GM12878 (cell line): ENCODE results near the gene TMEM244.

ENCODE experiments used
- KDM1A ChIP-seq: fragments of 200-600 bp; sonication (generic); IDR thresholded peaks from 2 replicates; pipeline ENCODE4 v1.6.1; 2016; ENCODE audit warnings: borderline replicate concordance
- MYC ChIP-seq: IDR thresholded peaks from 2 replicates; pipeline ENCODE4 v1.6.1; 2011; ENCODE audit warnings: mild to moderate bottlenecking, low read length, moderate library complexity, inconsistent platforms; ENCODE audit not compliant: insufficient read depth, insufficient replicate concordance, insufficient read length, severe bottlenecking
- POLR2A ChIP-seq: IDR thresholded peaks from 2 replicates; pipeline ENCODE4 v1.6.1; 2011; ENCODE audit warnings: low read depth, mild to moderate bottlenecking, low read length
- RAD21 ChIP-seq: IDR thresholded peaks from 2 replicates; pipeline ENCODE4 v1.6.1; 2011; ENCODE audit warnings: mild to moderate bottlenecking, low read depth, low read length, moderate library complexity; ENCODE audit not compliant: insufficient read depth
- RCOR1 ChIP-seq: conservative IDR thresholded peaks from 2 replicates; pipeline ENCODE4 v1.6.1; 2012; ENCODE audit warnings: low read depth, low read length, improper control_type of control experiment
- SMC3 ChIP-seq: IDR thresholded peaks from 2 replicates; pipeline ENCODE4 v1.6.1; 2011; ENCODE audit warnings: low read length, improper control_type of control experiment, borderline replicate concordance
- STAT1 ChIP-seq: fragments of 450-650 bp; conservative IDR thresholded peaks from 2 replicates; pipeline ENCODE4 v1.6.1; 2014; ENCODE audit warnings: antibody characterized with exemption, mild to moderate bottlenecking
- TF ChIP-seq, protein P1 (sequence below): IDR thresholded peaks from 2 replicates; pipeline ENCODE4 v1.6.1; 2012; ENCODE audit warnings: low read depth, low read length, improper control_type of control experiment
- TF ChIP-seq, protein P2 (sequence below), 3 experiments: IDR thresholded peaks in 2 of 3; conservative IDR thresholded peaks in 1 of 3; 2 replicates each; pipeline ENCODE4 v1.5.1; 2011; ENCODE audit warnings: low read depth in 3 of 3, low read length in 3 of 3, mild to moderate bottlenecking in 3 of 3, control low read depth in 2 of 3, moderate library complexity in 2 of 3, inconsistent platforms in 1 of 3, mixed read lengths in 1 of 3; ENCODE audit not compliant: control insufficient read depth in 2 of 3, insufficient read depth in 1 of 3; ENCODE audit errors: extremely low read depth in 1 of 3
- TF ChIP-seq, protein P3 (sequence below): fragments of 450-650 bp; IDR thresholded peaks from 2 replicates; pipeline ENCODE4 v1.6.1; 2017; ENCODE audit warnings: mild to moderate bottlenecking, moderate library complexity

DNA sequence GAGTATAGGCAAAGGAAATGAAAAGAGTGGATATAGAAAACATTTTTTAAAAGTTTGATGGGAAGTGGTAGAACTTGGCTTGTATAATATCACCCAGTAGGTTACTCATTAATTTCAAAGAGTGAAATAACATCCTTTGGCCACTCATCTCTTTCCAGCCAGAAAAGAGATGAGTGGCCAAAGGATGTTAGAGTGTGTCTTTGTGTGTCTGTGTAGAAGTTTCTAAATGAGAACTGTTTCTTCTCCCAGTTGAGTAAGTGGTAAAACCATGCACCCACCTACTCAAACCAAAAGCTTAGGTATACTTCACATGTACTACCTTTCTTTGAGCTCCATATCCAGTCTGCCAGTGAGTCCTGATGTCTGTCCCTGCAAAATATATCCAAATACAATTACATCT is 47.7 kb upstream of the TMEM244 start:
- TF ChIP-seq RCOR1, result no peak
- no peak for TF ChIP-seq POLR2A
- TF ChIP-seq, protein P1, sequence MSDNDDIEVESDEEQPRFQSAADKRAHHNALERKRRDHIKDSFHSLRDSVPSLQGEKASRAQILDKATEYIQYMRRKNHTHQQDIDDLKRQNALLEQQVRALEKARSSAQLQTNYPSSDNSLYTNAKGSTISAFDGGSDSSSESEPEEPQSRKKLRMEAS, result no peak
- no peak for TF ChIP-seq SMC3
- TF ChIP-seq, protein P2, sequence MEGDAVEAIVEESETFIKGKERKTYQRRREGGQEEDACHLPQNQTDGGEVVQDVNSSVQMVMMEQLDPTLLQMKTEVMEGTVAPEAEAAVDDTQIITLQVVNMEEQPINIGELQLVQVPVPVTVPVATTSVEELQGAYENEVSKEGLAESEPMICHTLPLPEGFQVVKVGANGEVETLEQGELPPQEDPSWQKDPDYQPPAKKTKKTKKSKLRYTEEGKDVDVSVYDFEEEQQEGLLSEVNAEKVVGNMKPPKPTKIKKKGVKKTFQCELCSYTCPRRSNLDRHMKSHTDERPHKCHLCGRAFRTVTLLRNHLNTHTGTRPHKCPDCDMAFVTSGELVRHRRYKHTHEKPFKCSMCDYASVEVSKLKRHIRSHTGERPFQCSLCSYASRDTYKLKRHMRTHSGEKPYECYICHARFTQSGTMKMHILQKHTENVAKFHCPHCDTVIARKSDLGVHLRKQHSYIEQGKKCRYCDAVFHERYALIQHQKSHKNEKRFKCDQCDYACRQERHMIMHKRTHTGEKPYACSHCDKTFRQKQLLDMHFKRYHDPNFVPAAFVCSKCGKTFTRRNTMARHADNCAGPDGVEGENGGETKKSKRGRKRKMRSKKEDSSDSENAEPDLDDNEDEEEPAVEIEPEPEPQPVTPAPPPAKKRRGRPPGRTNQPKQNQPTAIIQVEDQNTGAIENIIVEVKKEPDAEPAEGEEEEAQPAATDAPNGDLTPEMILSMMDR (IDR thresholded peaks at IDR 0.05 in 2 of 3, conservative IDR thresholded peaks at IDR 0.05 in 1 of 3; ENCODE audit: control insufficient read depth in 2 of 3, extremely low read depth in 1 of 3, insufficient read depth in 1 of 3, low read depth in 3 of 3, low read length in 3 of 3), result no peak
- TF ChIP-seq STAT1, result no peak
- TF ChIP-seq, protein P3, sequence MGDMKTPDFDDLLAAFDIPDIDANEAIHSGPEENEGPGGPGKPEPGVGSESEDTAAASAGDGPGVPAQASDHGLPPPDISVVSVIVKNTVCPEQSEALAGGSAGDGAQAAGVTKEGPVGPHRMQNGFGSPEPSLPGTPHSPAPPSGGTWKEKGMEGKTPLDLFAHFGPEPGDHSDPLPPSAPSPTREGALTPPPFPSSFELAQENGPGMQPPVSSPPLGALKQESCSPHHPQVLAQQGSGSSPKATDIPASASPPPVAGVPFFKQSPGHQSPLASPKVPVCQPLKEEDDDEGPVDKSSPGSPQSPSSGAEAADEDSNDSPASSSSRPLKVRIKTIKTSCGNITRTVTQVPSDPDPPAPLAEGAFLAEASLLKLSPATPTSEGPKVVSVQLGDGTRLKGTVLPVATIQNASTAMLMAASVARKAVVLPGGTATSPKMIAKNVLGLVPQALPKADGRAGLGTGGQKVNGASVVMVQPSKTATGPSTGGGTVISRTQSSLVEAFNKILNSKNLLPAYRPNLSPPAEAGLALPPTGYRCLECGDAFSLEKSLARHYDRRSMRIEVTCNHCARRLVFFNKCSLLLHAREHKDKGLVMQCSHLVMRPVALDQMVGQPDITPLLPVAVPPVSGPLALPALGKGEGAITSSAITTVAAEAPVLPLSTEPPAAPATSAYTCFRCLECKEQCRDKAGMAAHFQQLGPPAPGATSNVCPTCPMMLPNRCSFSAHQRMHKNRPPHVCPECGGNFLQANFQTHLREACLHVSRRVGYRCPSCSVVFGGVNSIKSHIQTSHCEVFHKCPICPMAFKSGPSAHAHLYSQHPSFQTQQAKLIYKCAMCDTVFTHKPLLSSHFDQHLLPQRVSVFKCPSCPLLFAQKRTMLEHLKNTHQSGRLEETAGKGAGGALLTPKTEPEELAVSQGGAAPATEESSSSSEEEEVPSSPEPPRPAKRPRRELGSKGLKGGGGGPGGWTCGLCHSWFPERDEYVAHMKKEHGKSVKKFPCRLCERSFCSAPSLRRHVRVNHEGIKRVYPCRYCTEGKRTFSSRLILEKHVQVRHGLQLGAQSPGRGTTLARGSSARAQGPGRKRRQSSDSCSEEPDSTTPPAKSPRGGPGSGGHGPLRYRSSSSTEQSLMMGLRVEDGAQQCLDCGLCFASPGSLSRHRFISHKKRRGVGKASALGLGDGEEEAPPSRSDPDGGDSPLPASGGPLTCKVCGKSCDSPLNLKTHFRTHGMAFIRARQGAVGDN, result no peak
- no peak for TF ChIP-seq MYC
- TF ChIP-seq RAD21, result no peak
- TF ChIP-seq KDM1A, result no peak
